GM18861 (cell line): ENCODE data around the gene SYNE4.
A peak's percentile ranks its signal among the peaks of the same experiment; 100 is the strongest.
"Not testable (repeated sequence)": the region's sequence is repeated elsewhere in the genome, so short reads cannot be mapped to it uniquely, and the experiment has no call there.

Experiments
- ATAC-seq: cut with Tn5 transposase; IDR thresholded peaks from one replicate; pipeline ENCODE4 v1.9.1; 2021; ENCODE audit not compliant: unreplicated experiment

The SYNE4 gene

GRCh38 chr19:36008336-36008978 is at the start of gene SYNE4:
SYNE4 (minus strand) TSS chr19:36008813; CDS start chr19:36008681, 132 bp downstream.
- no peak for ATAC-seq

- peak; percentile 66 for ATAC-seq
Observed at GRCh38 chr19:36054733-36055686, 46.4 kb upstream of the SYNE4 start, which contains the start of gene WDR62. WDR62 (plus strand) TSS chr19:36054897; CDS start chr19:36054972, 75 bp downstream.

- peak; percentile 73 for ATAC-seq
Observed at GRCh38 chr19:36054119-36054732, 45.6 kb upstream of the SYNE4 start, which contains the start of gene THAP8. THAP8 (minus strand) TSS chr19:36054285; CDS start chr19:36054217, 68 bp downstream.

- ATAC-seq: no peak
Observed at GRCh38 chr19:36051637-36052036, 43.0 kb upstream of the SYNE4 start.

GRCh38 chr19:36051236-36051635 is 42.6 kb upstream of the SYNE4 start:
- ATAC-seq: no peak

- ATAC-seq: no peak
Observed at GRCh38 chr19:36049080-36049698, 40.6 kb upstream of the SYNE4 start.

GRCh38 chr19:36047835-36048234 is 39.2 kb upstream of the SYNE4 start:
- no peak for ATAC-seq

- no peak for ATAC-seq
Observed at GRCh38 chr19:36046443-36047050, 37.9 kb upstream of the SYNE4 start.

- ATAC-seq: no peak
Observed at GRCh38 chr19:36043952-36044351, 35.3 kb upstream of the SYNE4 start.

GRCh38 chr19:36041831-36042230 is 33.2 kb upstream of the SYNE4 start:
- no peak for ATAC-seq

GRCh38 chr19:36041092-36041491 is 32.5 kb upstream of the SYNE4 start:
- not testable (repeated sequence) for ATAC-seq

- no peak for ATAC-seq
Observed at GRCh38 chr19:36040495-36040894, 31.9 kb upstream of the SYNE4 start.

GRCh38 chr19:36032251-36033104 is 23.9 kb upstream of the SYNE4 start, which contains the start of gene CLIP3:
CLIP3 (minus strand) TSS chr19:36032873; CDS start chr19:36032357, 516 bp downstream.
- no peak for ATAC-seq

GRCh38 chr19:36031308-36031707 is 22.7 kb upstream of the SYNE4 start:
- ATAC-seq: no peak

- no peak for ATAC-seq
Observed at GRCh38 chr19:36030264-36031148, 21.9 kb upstream of the SYNE4 start.

- no peak for ATAC-seq
Observed at GRCh38 chr19:36028313-36029041, 19.9 kb upstream of the SYNE4 start.

- no peak for ATAC-seq
Observed at GRCh38 chr19:36027696-36028095, 19.1 kb upstream of the SYNE4 start.
